ENCODE results near the gene LTA. TPM values are rescaled to one million over a fixed set of nuclear protein-coding genes. Genes with fewer than 3 reads are reported as not detected.
"Not testable (repeated sequence)": the region's sequence is repeated elsewhere in the genome, so short reads cannot be mapped to it uniquely, and the experiment has no call there.

Gene LTA
- total RNA-seq, 1 donor: 2.5 TPM

DNA sequence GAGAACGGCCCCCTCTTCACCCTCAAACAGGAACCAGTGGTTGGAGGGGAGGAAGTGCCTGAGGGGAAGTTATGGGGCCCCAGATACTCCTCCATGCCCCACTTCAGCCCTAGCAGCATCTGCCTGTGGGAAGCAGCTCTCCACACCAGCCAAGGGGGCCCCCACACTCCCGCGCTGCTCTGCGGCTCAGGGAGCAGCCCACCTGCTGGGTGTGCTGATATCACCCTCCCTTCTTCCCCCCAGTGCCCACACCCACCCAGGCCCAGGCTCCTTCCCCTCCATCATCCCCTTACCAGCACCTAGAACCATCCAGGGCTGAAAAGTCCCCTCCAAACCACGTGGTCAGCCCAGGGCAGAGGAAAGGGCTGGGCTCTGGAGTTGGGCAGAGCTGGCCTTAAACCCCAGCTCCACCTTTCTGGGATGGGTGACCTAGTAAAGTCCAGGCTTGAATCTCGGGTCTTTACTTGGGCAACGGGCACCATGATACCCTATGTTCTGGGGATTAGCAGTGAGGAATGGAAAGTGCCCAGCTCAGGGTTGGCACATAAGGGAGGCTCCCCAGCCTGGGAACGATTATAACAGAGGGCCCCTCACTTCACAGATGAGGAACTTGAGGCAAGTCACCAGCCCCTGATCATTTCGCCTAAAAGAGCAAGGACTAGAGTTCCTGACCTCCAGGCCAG, 14.7 kb downstream of the LTA start:
- Histone ChIP-seq H3K4me3 (ENCODE audit: low read length) (peak overlapping the region; percentile 64), H3K4me1 (ENCODE audit: insufficient read depth, low read length) (peaks cover 86% of the 10 kb centered on the region)

DNA sequence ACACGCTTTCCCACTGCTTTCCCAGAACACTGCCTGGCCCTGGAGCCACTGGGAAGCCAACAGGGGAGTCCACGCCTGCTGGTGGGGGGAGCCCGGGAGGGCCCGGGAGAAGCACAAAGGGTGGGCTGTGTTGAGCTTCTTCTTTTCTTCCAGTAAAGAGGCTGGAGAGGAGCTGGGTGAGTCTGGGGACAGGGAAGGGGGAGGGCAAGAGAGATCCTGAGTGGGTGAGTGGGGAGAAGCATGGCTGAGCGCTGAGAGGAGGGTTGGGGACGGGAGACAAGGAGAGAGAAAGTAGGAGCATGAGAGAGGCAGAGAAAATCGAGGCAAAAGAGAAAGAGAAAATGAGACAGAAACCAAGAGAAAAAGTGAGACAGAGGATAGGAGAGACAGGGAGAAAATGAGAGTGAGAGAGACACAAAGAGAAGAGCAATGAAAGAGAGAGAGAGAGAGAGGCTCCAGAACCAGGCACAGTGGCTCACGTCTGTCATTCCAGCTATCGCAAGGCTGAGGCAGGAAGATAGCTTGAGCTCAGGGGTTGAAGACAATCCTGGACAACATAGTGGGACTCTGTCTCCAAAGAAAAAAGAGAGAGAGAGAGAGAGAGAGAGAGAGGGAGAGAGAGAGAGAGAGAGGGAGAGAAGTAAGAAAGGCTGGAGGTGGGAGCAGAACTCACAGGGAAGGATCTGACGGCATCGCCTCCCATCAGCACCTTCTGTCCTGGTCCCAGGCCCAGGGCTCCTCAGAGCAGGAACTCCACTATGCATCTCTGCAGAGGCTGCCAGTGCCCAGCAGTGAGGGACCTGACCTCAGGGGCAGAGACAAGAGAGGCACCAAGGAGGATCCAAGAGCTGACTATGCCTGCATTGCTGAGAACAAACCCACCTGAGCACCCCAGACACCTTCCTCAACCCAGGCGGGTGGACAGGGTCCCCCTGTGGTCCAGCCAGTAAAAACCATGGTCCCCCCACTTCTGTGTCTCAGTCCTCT, 16.0 kb downstream of the LTA start:
- H3K4me3 ChIP-seq (ENCODE audit: low read length): peak overlapping the region; percentile 64

More for the DNA sequence above, 14.7 kb downstream of the LTA start:
- Histone ChIP-seq H3K9me3 (ENCODE audit: low read depth, low read length) (no peaks in the 10 kb centered on the region), H3K27me3 (ENCODE audit: insufficient read depth, low read length) (no peaks in the 10 kb centered on the region)

DNA sequence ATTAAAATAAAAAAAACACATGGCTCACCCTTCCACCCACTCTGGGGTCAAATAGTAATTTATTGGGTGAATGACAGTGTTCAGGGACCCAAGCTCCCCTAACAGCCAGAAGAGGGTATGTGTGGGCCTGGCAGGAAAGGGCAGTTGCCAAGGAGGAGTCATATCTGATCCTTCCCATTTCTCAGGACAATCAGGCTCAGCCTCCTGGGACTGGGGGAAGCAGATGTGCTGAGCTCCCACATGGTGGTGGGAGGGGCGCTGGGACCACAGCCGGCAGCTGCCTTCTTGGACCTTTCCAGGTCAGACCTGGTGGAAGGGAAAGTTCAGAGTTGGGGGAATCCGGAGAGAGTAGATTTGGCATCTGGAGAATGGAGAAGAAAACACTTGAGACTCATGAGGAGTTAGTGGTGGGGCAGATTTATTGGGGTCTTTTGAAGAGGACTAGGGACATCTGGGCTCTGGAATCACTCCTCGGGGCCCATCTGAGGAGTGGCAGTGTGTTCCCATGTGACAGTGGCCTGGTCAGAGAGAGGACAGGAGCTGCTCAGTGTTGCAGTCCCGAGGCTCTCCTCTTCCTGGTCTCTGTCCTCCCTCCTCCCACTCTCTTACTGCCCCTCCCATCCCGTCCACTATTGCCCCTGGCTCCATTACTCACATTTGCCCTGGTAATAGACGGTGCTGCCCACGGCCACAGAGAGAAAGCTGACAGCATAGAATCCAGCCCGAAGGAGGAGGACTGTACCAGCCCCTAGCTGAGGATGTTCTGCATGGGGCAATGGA, 17.0 kb downstream of the LTA start:
- H3K4me1 ChIP-seq (ENCODE audit: insufficient read depth, low read length): peaks cover 86% of the 10 kb centered on the region
- H3K9me3 ChIP-seq (ENCODE audit: low read depth, low read length): no peaks in the 10 kb centered on the region
- H3K27me3 ChIP-seq (ENCODE audit: insufficient read depth, low read length): no peaks in the 10 kb centered on the region
- peak overlapping the region; percentile 64 for H3K4me3 ChIP-seq (ENCODE audit: low read length)

More for the DNA sequence above, 16.0 kb downstream of the LTA start:
- H3K9me3 ChIP-seq (ENCODE audit: low read depth, low read length): no peaks in the 10 kb centered on the region
- H3K4me1 ChIP-seq (ENCODE audit: insufficient read depth, low read length): peaks cover 86% of the 10 kb centered on the region
- H3K27me3 ChIP-seq (ENCODE audit: insufficient read depth, low read length): no peaks in the 10 kb centered on the region

DNA sequence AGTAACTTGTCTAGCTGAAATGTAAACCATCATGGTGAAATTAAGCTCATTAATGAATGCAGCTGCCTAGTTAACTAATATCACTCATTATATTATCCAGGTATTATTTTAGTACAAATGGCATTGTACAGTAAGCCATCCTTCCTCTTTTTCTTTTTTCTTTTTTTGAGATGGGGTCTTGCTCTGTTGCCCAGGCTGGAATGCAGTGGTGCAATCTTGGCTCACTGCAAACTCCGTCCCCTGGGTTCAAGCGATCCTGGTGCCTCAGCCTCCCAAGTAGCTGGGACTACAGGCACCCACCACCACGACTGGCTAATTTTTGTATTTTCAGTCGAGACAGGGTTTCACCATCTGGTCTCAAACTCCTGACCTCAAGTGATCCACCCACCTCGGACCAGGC, 18.6 kb downstream of the LTA start:
- H3K4me1 ChIP-seq (ENCODE audit: insufficient read depth, low read length): peaks cover 83% of the 10 kb centered on the region
- not testable (repeated sequence) for H3K4me3 ChIP-seq (ENCODE audit: low read length); H3K9me3 ChIP-seq (ENCODE audit: low read depth, low read length); H3K27me3 ChIP-seq (ENCODE audit: insufficient read depth, low read length)

DNA sequence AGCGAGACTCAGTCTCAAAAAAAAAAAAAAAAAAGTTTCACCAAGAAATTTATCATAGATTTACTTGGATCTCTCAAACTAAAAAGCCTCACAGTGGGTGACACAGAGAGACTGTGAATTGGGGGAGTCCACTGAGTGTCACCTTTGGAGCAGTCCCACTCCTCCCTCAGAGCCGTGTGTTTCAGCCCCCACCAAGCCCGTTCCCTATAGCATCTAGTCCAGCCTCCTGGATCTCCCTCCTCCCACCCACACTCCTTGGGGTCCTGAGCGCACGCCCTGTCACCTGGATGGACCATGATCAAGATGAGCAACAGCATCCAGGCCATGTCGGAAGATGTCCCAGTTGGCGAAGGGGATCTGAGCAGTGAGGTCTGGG, 20.3 kb downstream of the LTA start:
- no peaks in the 10 kb centered on the region for H3K9me3 ChIP-seq (ENCODE audit: low read depth, low read length)
- peaks cover 83% of the 10 kb centered on the region for H3K4me1 ChIP-seq (ENCODE audit: insufficient read depth, low read length)
- H3K4me3 ChIP-seq (ENCODE audit: low read length): peak overlapping the region; percentile 1
- no peaks in the 10 kb centered on the region for H3K27me3 ChIP-seq (ENCODE audit: insufficient read depth, low read length)

DNA sequence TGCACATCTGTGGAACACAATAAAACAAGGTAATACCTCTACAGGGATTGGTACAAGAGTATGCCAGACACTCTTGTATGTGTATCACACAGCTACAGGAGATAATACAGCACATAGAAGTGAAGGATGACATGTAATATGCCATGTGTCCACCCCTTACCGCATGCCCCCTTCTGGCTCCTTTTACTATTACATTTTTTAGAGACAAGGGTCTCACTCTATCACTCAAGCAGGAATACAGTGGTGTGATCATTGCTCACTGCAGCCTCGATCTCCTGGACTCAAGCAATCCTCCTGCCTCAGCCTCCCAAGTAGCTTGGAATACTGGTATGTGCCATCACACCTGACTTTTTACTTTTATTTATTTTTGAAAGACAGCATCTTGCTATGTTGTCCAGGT, 24.9 kb downstream of the LTA start:
- Histone ChIP-seq H3K27me3 (ENCODE audit: insufficient read depth, low read length) (no peaks in the 10 kb centered on the region), H3K4me3 (ENCODE audit: low read length) (no peak overlapping the region), H3K4me1 (ENCODE audit: insufficient read depth, low read length) (peaks cover 60% of the 10 kb centered on the region), H3K9me3 (ENCODE audit: low read depth, low read length) (no peaks in the 10 kb centered on the region)

DNA sequence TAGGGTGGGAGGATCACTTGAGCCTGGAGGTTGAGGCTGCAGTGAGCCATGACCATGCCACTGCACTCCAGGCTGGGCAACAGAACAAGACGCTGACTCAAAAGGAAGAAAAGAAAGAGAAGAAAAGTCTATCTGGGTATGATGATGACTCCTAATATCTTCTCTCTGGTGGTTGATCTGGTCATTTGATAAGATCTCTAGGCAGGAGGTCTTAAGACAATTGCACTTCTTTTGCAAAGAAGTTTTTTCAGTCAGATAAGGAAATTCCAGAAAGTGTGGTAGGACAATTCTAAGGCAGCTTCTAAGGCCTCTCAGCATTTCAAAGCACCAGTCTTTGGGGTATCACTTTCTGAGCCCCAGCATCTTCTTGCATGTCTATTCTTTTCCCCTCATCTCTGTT, 35.2 kb downstream of the LTA start:
- peaks cover 5% of the 10 kb centered on the region for H3K4me1 ChIP-seq (ENCODE audit: insufficient read depth, low read length)
- H3K4me3 ChIP-seq (ENCODE audit: low read length): no peak overlapping the region
- H3K27me3 ChIP-seq (ENCODE audit: insufficient read depth, low read length): no peaks in the 10 kb centered on the region
- H3K9me3 ChIP-seq (ENCODE audit: low read depth, low read length): no peaks in the 10 kb centered on the region

DNA sequence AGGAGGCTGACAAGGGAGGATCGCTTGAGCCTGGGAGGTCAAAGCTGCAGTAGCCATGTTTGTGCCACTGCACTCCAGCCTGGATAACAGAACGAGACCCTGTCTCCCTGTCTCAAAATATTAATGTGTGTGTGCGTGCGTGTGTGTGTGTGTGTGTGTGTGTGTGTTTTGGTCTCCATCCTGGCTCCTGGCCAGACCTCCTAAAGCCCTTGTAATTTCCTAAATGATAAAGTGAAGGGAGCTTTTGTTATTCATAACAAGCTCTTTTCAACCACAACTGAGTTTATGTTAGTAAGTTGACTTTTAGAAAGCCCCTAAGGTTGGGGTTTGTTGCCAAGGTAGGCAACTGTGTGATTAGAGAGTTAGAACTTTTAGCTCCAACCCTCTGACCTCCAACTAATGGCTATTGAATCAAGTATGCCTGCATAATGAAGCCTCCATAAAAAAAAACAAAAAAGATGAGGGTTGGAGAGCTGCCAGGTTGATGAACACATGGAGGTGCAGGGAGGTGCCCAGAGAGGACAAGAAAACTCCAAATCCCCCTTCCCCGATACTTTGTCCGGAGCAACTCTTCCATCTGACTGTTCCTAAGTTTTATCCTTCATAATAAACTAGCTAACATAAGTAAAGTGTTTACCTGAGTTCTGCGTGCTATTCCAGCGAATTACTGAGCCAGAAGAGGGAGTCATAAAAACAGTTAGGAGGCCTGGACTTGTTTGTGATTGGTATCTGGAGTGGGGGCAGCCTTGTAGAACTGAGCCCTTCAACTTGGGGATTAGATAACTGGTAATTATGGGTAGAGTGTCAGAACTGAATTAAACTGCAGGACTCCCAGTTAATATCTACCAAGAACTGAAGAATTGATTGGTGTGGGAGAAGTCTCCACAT, 37.7 kb downstream of the LTA start:
- Histone ChIP-seq H3K9me3 (ENCODE audit: low read depth, low read length) (no peaks in the 10 kb centered on the region), H3K4me1 (ENCODE audit: insufficient read depth, low read length) (peaks cover 21% of the 10 kb centered on the region), H3K27me3 (ENCODE audit: insufficient read depth, low read length) (no peaks in the 10 kb centered on the region), H3K4me3 (ENCODE audit: low read length) (no peak overlapping the region)

DNA sequence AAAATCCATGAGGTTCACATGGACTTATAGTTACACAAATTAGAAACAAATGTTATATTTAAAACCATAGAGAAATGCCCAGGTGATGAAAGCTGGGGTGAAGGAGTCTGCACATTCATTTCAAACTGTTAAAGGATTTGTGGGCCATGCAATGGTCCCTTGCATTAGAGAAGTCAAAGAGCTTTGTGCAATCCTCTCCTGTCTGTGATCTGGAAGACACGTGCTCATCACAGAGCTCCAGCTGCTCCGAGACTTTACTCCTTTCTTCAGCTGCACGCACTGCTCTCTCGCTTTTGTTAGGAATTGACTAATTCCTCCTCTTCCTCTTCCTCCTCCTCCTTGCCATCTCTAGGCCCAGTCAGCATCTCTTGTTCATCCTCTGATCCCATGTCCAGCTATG, 38.9 kb downstream of the LTA start:
- Histone ChIP-seq H3K9me3 (ENCODE audit: low read depth, low read length) (no peaks in the 10 kb centered on the region), H3K27me3 (ENCODE audit: insufficient read depth, low read length) (no peaks in the 10 kb centered on the region), H3K4me3 (ENCODE audit: low read length) (no peak overlapping the region), H3K4me1 (ENCODE audit: insufficient read depth, low read length) (peaks cover 33% of the 10 kb centered on the region)

DNA sequence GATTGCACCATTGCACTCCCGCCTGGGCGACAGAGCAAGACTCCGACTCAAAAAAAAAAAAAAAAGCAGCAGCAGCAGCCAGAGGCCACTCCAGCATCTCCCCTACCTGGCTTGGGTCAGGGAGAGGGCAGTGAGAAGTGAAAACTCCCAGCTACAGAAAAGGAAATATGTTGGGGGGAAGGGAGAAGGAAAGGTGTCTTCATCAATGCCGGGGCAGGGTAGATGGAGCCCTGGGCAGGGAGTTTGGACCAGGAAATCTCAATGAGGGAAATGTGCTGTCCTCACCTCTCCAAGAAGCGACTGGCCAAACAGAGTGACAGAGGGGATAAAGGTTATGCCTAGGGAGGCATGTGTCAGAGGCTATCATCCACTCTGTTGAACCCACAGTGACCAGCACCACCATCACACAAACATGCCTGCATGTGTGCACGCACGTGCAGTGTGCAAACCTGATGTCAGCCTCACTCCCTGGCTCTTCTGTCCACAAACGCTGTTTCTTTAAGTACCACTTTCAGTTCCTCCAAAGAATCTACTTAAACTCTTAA, 42.1 kb downstream of the LTA start:
- H3K4me3 ChIP-seq (ENCODE audit: low read length): no peak overlapping the region
- H3K4me1 ChIP-seq (ENCODE audit: insufficient read depth, low read length): peaks cover 55% of the 10 kb centered on the region

DNA sequence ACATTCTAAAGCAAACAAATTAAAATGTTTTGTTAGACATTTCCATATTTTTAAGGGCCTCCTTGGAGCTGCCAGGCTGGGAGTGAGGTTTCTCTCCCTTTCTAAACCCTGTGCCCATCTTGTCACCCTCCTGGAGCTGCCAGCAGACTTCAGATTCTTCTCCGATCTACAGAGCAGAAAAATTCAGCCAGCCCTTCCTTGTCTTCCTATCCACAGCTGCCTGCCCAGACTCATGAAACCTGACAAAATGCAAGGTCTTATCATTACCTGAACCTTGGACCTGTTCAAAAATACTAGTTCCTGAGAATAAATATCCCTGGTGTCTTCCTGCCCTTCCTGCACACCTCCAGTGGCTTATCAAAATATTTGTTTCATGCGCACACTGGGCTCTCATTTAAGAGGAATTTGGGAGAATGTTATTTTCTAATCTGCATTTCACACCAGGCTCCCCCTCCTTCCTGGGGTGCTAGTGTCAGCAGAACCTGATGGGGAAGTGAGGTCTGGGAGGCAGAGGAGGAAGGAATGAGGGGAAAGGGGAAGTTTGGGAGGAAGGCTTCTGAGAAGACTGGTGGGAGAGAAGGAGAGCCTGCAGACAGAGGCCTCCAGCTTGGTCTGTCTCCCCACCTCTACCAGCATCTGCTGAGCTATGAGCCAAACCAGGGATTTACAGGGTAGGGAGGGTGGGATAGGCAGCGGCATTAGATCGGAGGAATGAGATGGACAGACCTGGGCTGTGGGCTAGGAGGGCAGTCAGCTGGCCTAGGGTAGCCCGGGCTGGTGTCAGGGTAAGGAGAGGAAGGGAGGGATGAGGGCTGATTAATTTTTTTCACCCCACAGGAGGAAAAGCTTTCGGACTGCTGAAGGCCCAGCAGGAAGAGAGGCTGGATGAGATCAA, 42.8 kb downstream of the LTA start, which contains the start of gene AIF1:
Gene AIF1 (plus strand): TSS at position 551 of the 895 bp plus-strand sequence. CDS start 96 bp downstream, at position 647.
- Histone ChIP-seq H3K9me3 (ENCODE audit: low read depth, low read length) (no peaks in the 10 kb centered on the region), H3K4me1 (ENCODE audit: insufficient read depth, low read length) (peaks cover 61% of the 10 kb centered on the region), H3K4me3 (ENCODE audit: low read length) (peak within 1 kb of the TSS; percentile 60), H3K27me3 (ENCODE audit: insufficient read depth, low read length) (no peaks in the 10 kb centered on the region)

More for the DNA sequence above, 42.1 kb downstream of the LTA start:
- H3K27me3 ChIP-seq (ENCODE audit: insufficient read depth, low read length): no peaks in the 10 kb centered on the region
- no peaks in the 10 kb centered on the region for H3K9me3 ChIP-seq (ENCODE audit: low read depth, low read length)

DNA sequence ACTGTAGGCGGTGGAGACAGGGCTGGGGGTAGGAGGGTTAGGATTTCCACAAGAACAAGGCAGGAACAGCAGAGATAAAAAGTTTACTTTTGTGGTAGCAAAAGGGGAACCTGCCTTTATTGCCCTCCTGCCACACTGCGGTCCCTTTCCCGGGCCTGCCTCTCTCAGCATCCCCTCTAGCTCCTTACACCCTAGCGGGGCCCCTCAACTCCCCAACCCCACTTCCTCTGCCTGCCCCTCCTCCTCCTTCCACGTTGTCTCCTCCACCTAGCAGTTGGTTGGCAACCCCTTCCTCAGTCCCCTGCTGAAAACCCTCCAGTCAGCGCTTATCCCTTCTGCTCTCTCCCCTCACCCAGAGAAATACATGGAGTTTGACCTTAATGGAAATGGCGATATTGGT, 43.7 kb downstream of the LTA start:
- peak overlapping the region; percentile 60 for H3K4me3 ChIP-seq (ENCODE audit: low read length)
- no peaks in the 10 kb centered on the region for H3K27me3 ChIP-seq (ENCODE audit: insufficient read depth, low read length)

DNA sequence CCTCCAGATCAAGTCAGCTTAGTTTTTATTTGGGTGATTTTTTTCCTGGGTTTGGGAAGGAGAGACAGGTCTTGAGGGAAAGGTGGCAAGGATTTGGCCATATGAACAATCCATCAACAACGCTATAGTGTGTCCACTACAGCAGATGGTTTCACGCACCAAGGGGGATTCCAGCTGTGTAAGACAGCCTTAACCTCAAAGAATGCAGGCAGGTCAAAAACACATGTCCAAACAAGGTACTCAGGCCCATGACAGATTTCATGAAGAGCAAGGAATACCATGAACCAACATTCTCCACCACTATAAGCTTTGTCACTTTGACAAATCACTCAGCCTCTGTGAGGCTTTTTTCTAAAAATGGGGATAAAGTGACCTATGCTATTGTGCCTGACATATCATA, 44.9 kb downstream of the LTA start:
- peaks cover 67% of the 10 kb centered on the region for H3K4me1 ChIP-seq (ENCODE audit: insufficient read depth, low read length)
- no peak overlapping the region for H3K4me3 ChIP-seq (ENCODE audit: low read length)
- H3K9me3 ChIP-seq (ENCODE audit: low read depth, low read length): no peaks in the 10 kb centered on the region
- no peaks in the 10 kb centered on the region for H3K27me3 ChIP-seq (ENCODE audit: insufficient read depth, low read length)

More for the DNA sequence above, 43.7 kb downstream of the LTA start:
- H3K4me1 ChIP-seq (ENCODE audit: insufficient read depth, low read length): peaks cover 60% of the 10 kb centered on the region
- H3K9me3 ChIP-seq (ENCODE audit: low read depth, low read length): no peaks in the 10 kb centered on the region
